Astrocyte (in vitro differentiated cells and primary cell): ENCODE data around the gene USP36.

Experiments
- EZH2 ChIP-seq: IDR thresholded peaks from 2 replicates; pipeline ENCODE4 v1.6.1; 2012; ENCODE audit warnings: mild to moderate bottlenecking, low read length, inconsistent platforms; ENCODE audit not compliant: insufficient read depth
- TF ChIP-seq, protein P1 (sequence below): IDR thresholded peaks from 2 replicates; pipeline ENCODE4 v1.5.1; 2011; ENCODE audit warnings: low read depth, mild to moderate bottlenecking, inconsistent platforms, low read length, moderate library complexity; ENCODE audit not compliant: insufficient read depth

DNA sequence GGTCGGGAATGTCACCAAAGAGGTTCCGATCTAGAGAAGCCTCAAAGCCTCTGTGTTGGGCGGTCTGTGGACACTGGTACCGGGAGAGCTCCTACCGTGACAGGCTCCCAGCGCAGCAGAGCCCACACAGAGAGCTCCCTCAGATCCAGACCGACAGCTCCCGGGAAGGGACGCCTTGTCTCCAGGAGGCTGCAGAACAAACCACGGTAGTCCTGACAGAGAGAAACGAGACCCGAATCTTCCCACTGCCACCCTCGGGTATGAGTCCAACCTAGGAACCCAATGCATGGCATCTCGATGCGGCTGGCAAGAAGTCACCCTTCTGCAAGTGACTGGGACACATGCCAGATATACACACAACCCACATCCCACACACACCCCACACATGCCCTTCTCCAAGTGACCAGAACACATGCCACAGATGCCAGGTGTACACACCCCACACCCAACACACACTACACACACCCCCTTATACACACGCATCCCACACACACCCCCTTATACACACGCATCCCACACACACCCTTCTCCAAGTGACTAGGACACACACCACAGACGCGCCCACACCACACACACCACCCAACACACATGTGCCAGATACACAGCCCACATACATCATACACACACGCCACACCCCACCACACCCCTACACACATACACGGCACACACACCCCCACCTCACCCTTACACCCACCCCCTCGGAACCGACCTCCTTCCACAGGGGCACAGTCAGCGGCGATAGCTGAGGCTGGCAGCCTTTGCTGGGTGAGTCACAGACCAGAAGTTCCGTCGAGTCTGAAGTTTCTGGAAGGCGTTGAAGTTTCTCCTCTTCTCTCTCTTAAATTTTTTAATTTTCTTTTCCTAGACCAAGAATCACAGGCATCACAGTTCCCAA lies 42.7 kb downstream of the USP36 start:
- TF ChIP-seq, protein P1, sequence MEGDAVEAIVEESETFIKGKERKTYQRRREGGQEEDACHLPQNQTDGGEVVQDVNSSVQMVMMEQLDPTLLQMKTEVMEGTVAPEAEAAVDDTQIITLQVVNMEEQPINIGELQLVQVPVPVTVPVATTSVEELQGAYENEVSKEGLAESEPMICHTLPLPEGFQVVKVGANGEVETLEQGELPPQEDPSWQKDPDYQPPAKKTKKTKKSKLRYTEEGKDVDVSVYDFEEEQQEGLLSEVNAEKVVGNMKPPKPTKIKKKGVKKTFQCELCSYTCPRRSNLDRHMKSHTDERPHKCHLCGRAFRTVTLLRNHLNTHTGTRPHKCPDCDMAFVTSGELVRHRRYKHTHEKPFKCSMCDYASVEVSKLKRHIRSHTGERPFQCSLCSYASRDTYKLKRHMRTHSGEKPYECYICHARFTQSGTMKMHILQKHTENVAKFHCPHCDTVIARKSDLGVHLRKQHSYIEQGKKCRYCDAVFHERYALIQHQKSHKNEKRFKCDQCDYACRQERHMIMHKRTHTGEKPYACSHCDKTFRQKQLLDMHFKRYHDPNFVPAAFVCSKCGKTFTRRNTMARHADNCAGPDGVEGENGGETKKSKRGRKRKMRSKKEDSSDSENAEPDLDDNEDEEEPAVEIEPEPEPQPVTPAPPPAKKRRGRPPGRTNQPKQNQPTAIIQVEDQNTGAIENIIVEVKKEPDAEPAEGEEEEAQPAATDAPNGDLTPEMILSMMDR = no peak
- no peak for TF ChIP-seq EZH2
